ENCODE data around the gene H19. TPM values are rescaled to one million over a fixed set of nuclear protein-coding genes. Genes with fewer than 3 reads are reported as not detected.

Gene H19
- 4,327 and 6,113 TPM in 2 replicates for total RNA-seq (2014; rRNA removed)
- 6,474 TPM for polyA plus RNA-seq (2012)

DNA sequence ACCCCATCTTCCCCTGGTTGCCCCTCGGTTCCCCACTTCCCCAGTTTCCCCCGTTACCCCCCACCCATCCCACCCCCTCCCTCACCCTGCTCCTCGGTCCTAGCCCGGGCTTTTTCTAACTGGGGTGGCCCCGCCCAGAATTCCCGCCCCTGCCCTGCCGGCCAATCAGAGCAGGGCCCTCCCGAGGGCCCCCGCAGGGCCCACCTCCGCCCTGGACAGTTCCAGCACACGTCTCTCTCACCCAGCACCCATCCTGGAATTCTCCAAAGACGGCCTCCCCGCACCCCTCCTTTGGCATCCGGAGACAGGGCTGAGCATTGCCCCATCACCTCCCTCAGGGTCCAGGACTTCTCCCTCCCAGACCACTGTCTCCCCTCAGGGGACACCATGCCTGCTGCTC, at the start of gene H19:
TSS of gene H19 (minus strand) at position 88 of the 400 bp plus-strand sequence.
- no peak for DNase-seq (ENCODE audit: low read depth)

- no peak for DNase-seq (ENCODE audit: low read depth)
Observed at GRCh38 chr11:2041963-2042362, 44.3 kb upstream of the H19 start.

GRCh38 chr11:2041153-2041552, 43.5 kb upstream of the H19 start:
- DNase-seq (ENCODE audit: low read depth), result no peak

- no peak for DNase-seq (ENCODE audit: low read depth)
Observed at GRCh38 chr11:2039198-2039759, 41.6 kb upstream of the H19 start.

DNA sequence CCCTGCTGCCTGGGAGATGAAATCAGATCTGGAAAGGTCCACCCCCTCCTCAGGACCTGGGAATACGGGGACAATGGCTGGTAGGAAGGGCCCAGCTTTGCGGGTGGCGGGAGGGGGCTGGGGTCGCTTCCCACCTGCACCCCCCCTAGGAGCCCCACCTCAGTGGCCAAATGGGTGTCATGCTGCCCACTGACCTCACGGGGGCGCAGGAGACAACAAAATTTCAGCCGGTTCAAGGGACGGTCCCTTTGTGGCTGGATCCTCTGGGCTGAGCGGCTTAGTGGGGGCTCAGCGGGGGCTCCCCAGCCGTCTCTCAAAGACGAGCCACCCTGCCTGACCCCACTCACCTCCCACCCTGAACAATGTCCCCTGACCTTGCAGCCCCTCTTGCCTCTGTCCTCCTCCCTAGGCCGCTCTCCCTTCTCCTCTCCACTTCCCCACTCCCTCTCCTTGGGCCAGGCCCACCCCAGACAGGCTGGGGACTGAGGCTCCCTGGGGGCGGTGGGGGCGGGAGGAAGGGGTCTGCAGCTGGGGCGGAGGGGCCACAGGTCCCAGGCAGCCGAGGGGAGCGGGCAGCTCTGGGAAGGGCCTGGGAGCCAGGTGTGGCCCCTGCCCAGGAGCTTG, 39.3 kb upstream of the H19 start:
- DNase-seq (ENCODE audit: low read depth), result no peak

GRCh38 chr11:2035382-2035781, 37.7 kb upstream of the H19 start:
- DNase-seq (ENCODE audit: low read depth), result no peak

- no peak for DNase-seq (ENCODE audit: low read depth)
Observed at GRCh38 chr11:2031058-2031457, 33.4 kb upstream of the H19 start.

GRCh38 chr11:2027708-2028107, 30.1 kb upstream of the H19 start:
- no peak for DNase-seq (ENCODE audit: low read depth)

DNA sequence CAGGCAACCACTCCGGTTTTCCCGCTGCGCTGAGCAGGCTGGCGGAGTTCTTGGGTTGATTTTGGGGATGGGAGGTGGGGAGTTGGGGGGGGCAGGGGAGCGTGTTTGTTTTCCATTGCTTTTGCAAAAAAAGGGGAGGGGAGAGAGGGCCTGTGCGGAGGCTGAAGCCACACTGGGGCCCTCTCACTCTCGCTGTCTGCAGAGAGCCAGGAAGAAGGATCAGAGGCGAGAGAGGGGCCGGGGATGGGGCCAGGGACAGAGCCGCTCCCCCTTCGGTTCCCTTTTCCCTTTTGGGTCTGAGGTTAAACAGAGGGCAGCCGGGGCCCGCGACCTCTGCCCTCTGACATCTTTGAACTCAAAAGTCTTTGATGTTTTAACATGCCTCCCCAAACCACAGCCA, 17.4 kb upstream of the H19 start:
- DNase-seq (ENCODE audit: low read depth), result no peak

DNA sequence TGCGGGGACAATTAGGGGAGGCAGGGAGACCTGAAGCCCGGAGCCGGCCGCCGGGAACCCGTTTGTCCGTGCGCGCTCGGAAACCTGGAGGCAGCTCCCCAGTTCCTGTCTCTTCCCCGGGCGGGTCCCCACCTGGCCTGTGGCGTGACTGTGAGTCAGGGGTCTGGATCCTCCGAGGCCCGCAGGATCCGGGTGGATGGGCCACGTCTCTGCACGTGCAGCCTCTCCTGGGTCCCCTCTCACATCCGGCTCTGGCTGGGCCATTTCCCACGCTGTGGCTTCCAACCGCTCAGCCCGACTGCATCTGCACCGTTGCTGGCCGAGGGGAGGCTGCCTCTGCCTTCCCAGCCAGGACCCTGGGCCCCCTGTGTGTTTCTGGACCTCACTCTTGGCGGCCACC, 14.8 kb upstream of the H19 start:
- no peak for DNase-seq (ENCODE audit: low read depth)

DNA sequence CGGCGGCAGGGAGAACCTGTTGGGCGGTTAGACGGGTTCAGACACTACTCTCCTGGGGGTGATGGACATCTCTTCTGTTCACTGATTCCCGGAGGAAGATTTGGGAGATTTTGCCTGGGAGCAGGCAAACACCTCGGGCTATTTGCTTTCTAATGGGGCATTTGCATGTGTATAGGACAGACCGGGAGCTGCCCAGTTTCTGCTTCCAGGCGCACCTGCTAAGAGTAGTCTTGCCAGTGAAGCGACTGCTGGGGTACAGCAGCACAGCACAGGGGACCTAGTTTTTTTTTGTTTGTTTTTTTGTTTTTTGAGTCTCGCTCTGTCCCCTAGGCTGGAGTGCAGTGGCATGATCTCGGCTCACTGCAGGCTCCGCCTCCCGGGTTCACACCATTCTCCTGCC, 6.8 kb upstream of the H19 start:
- no peak for DNase-seq (ENCODE audit: low read depth)

DNA sequence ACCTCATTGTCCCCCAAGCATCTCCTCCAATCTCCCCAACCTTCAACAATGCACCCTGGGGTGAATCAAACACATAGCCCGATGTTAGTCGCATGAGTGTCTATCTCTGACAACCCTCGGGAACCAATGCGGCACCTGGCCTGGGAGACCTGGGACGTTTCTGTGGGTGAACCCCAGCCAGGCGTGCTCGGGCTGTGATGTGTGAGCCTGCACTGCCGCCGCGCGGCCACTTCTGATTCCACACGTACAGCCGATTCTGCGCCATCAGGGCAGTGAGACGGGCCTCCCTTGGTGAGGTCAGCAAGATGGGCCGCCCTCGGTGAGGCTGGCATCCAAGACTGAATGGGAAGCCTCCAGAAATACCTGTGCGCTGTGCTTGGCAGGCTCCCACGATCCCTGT, 5.2 kb upstream of the H19 start:
- DNase-seq (ENCODE audit: low read depth), result no peak

DNA sequence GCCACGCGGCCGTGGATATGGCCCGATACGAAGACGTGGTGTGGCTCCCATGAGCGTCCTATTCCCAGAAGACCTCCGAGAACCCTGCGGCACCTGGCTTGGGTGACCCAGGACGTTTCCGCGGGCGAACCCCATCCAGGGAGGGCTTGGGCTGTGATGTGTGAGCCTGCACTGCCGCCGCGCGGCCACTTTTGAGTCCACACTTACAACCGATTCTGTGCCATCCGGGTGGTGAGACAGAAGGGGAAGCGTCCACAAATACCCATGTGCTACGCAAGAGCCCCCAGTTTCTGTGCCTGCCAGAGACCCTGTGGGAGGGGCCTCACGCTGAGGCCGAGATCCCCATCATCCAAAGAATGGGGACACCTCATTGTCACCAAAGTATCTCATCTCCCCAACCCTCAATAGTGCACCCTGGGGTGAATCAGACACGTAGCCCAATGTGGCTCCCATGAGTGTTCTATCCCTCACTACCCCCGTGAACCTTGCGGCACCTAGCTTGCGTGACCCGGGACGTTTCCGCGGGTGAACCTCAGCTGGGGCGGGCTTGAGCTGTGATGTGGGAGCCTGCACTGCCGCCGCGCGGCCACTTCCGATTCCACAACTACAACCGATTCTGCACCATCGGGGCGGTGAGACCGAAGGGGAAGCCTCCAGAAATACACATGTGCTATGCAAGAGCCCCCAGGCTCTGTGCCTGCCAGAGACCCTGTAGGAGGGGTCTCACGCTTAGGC, 4.6 kb upstream of the H19 start:
- no peak for DNase-seq (ENCODE audit: low read depth)

GRCh38 chr11:1998861-1999260, 1.2 kb upstream of the H19 start:
- no peak for DNase-seq (ENCODE audit: low read depth)

GRCh38 chr11:1998290-1998689, 648 bp upstream of the H19 start:
- DNase-seq (ENCODE audit: low read depth), result no peak

GRCh38 chr11:1994121-1994520, 3.5 kb downstream of the H19 start:
- peak; percentile 36 for DNase-seq (ENCODE audit: low read depth)

DNA sequence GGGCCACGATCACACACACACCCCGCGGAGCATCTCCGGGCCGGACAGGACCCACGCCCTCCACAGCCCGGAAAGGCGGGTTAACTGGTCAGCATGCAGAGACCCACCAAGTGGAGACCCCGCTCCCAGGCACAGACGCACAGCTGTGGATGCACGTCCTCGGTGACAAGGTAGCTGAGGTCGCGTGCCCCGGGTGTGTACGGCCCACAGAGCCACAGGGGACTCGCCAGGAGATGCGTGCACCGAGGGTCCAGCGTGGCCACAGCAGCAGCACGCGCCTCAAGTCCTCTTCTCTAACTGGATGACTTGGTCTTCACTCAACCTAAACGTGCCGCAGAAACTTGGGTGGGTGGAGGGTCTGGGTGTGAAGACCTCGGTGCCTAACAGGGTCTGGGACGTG, 5.5 kb downstream of the H19 start:
- no peak for DNase-seq (ENCODE audit: low read depth)

DNA sequence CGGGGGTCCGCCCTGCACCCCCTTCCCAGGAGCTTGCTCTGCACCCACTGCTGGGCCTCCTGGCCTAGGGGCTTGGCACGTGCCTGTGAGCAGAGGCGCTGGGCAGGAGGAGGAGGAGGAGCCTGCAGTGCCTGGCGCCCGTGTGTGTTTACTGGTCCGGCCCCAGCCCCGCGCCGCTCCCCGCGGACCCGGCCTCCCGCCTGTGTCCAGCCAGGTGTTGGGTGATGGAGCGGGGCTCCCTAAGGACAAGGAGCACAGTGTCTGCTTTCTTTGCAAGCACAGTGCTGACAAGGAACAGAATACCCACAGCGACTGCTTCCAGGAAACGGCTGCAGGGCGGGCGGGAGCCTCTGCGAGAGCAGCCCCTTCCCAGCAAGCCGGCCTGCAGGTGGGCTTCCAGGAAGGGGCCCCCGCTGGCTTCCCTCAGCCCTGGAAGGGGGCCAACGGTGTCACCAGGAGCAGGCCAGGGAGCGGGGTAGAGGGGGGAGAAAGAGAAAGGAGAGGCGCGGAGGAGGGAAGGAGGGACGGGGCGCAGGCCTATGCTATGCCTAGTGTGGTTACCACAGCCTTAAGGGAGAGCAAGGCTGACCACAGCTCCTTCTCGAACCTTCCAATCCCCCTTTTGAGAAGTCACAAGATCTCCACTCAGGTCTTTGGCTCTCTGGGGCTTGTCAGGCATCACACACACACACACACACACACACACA, 6.6 kb downstream of the H19 start:
- DNase-seq (ENCODE audit: low read depth), result no peak

DNA sequence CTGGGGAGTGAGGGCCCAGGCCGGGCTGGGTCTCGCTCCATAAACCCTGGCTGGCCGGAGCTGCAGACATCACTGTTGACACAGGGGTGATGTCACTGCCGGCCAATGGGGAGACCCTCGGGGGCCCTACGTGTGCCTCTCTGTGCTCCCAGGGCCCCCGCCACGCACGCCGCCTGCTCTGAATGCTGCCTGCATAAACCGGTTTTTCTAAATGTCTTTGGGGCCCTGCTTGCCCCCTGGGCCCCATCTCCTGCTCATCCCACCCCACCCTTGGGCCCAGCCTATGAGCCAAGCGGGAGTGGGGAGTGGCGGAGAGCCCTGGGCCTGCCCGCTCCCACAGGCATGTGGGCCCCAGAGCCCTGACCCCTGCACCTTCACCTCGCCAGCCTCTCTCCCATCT, 7.7 kb downstream of the H19 start:
- no peak for DNase-seq (ENCODE audit: low read depth)

GRCh38 chr11:1988667-1989317, 8.8 kb downstream of the H19 start:
- DNase-seq (ENCODE audit: low read depth), result no peak

- no peak for DNase-seq (ENCODE audit: low read depth)
Observed at GRCh38 chr11:1988174-1988573, 9.5 kb downstream of the H19 start.

GRCh38 chr11:1987024-1987423, 10.6 kb downstream of the H19 start:
- no peak for DNase-seq (ENCODE audit: low read depth)
